ENCODE measurements around the gene WDR53. TPM values are rescaled to one million over a fixed set of nuclear protein-coding genes. Genes with fewer than 3 reads are reported as not detected.
"Not testable (repeated sequence)": the region's sequence is repeated elsewhere in the genome, so short reads cannot be mapped to it uniquely, and the experiment has no call there.

Gene WDR53
- total and polyA plus RNA-seq, 2 experiments from 2014 or later, result 8.9 to 9.3 TPM

GRCh38 chr3:196596355-196596754 lies 28.0 kb upstream of the WDR53 start:
- Histone ChIP-seq H3K9me3 (ENCODE audit: low read depth) (no peaks in the 10 kb centered on the region), H3K4me1 (ENCODE audit: insufficient read depth) (no peaks in the 10 kb centered on the region), H3K9ac (no peak overlapping the region), H3K79me2 (ENCODE audit: insufficient read depth) (no peaks in the 10 kb centered on the region), H3K27ac (no peak overlapping the region), H4K20me1 (ENCODE audit: insufficient read depth) (no peaks in the 10 kb centered on the region), H2AFZ (no peak overlapping the region), H3K36me3 (ENCODE audit: low read depth) (no peaks in the 10 kb centered on the region), H3K9me2 (ENCODE audit: insufficient read depth) (no peaks in the 10 kb centered on the region), H3K4me3 (no peak overlapping the region), H3K27me3 (replicated peaks; ENCODE audit: insufficient read depth) (peaks cover 30% of the 10 kb centered on the region; the same call in 1 of the 2 replicates), H3F3A (ENCODE audit: insufficient read depth) (no peaks in the 10 kb centered on the region), H3K4me2 (ENCODE audit: unreplicated experiment) (no peak overlapping the region)
- in situ Hi-C loops (cut with MboI), result no loop called here
- TF ChIP-seq EZH2 (IDR thresholded peaks at IDR 0.05; ENCODE audit: insufficient read depth, poor library complexity, severe bottlenecking) (no peak), EZH2phosphoT487 (IDR thresholded peaks at IDR 0.05; ENCODE audit: insufficient read depth, low read depth) (no peak)
- peak; percentile 8 for DNase-seq
- 10 to 15% methylated on average over 5 of the region's 5 CpGs for WGBS, 2 experiments (ENCODE audit: low coverage in 1 of 2, low lambda C conversion rate in 2 of 2, missing lambda C conversion rate in 2 of 2)

- Histone ChIP-seq H3K9ac (no peak overlapping the region), H3K27ac (no peak overlapping the region), H4K20me1 (ENCODE audit: insufficient read depth) (no peaks in the 10 kb centered on the region), H3K4me1 (ENCODE audit: insufficient read depth) (0 out of 2 replicates have a peak, but pooled peaks cover under 1% of the 10 kb centered on the region), H3K79me2 (ENCODE audit: insufficient read depth) (no peaks in the 10 kb centered on the region), H3K4me2 (ENCODE audit: unreplicated experiment) (no peak overlapping the region), H3F3A (ENCODE audit: insufficient read depth) (no peaks in the 10 kb centered on the region), H3K36me3 (ENCODE audit: low read depth) (peaks cover 13% of the 10 kb centered on the region; the same call in 1 of the 2 replicates), H2AFZ (no peak overlapping the region), H3K9me3 (ENCODE audit: low read depth) (no peaks in the 10 kb centered on the region), H3K27me3 (replicated peaks; ENCODE audit: insufficient read depth) (no peaks in the 10 kb centered on the region), H3K4me3 (no peak overlapping the region), H3K9me2 (ENCODE audit: insufficient read depth) (no peaks in the 10 kb centered on the region)
- no peak for TF ChIP-seq EZH2phosphoT487 (IDR thresholded peaks at IDR 0.05; ENCODE audit: insufficient read depth, low read depth)
- no peak for TF ChIP-seq EZH2 (IDR thresholded peaks at IDR 0.05; ENCODE audit: insufficient read depth, poor library complexity, severe bottlenecking)
- 85 to 89% methylated on average over 5 of the region's 5 CpGs for WGBS, 2 experiments (ENCODE audit: low coverage in 1 of 2, low lambda C conversion rate in 2 of 2, missing lambda C conversion rate in 2 of 2)
- DNase-seq, result no peak
- in situ Hi-C loops (cut with MboI), result no loop called here
Measured at GRCh38 chr3:196590279-196590678, 21.9 kb upstream of the WDR53 start.

GRCh38 chr3:196585044-196585757 lies 16.8 kb upstream of the WDR53 start:
- DNase-seq, result peak; percentile 21
- 59 to 65% methylated on average over 3 of the region's 3 CpGs for WGBS, 2 experiments (ENCODE audit: low coverage in 1 of 2, low lambda C conversion rate in 2 of 2, missing lambda C conversion rate in 2 of 2)
- TF ChIP-seq EZH2 (IDR thresholded peaks at IDR 0.05; ENCODE audit: insufficient read depth, poor library complexity, severe bottlenecking) (no peak), EZH2phosphoT487 (IDR thresholded peaks at IDR 0.05; ENCODE audit: insufficient read depth, low read depth) (no peak)

DNA sequence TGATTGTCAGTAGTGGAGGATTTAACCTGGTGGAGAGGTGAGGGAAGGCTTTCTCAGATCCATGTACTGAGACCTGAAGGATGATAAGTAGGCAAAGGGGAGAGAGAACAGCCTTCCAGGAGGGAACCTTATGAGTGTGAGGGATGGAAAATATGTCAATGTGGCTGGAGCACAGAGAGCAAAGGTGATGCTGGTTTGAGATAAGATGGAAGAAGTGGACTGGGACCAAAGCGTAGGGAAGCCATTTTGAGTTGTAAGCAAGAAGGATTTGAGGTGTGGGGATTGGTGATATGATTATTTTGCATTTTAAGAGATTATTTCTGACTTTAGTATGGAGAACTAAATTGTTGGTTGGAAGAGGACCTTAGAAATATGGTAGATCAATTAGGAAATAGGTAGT lies 4.0 kb upstream of the WDR53 start:
- Histone ChIP-seq H3K4me3 (no peak overlapping the region), H4K20me1 (ENCODE audit: insufficient read depth) (0 out of 2 replicates have a peak, but pooled peaks cover 3% of the 10 kb centered on the region), H3K27me3 (replicated peaks; ENCODE audit: insufficient read depth) (no peaks in the 10 kb centered on the region), H3K9me3 (ENCODE audit: low read depth) (no peaks in the 10 kb centered on the region), H3F3A (ENCODE audit: insufficient read depth) (0 out of 2 replicates have a peak, but pooled peaks cover 9% of the 10 kb centered on the region), H3K27ac (no peak overlapping the region), H3K79me2 (ENCODE audit: insufficient read depth) (peaks cover 92% of the 10 kb centered on the region), H3K36me3 (ENCODE audit: low read depth) (0 out of 2 replicates have a peak, but pooled peaks cover 5% of the 10 kb centered on the region), H3K9me2 (ENCODE audit: insufficient read depth) (no peaks in the 10 kb centered on the region), H2AFZ (no peak overlapping the region), H3K4me1 (ENCODE audit: insufficient read depth) (peaks cover 12% of the 10 kb centered on the region), H3K4me2 (ENCODE audit: unreplicated experiment) (no peak overlapping the region), H3K9ac (no peak overlapping the region)
- no peak for DNase-seq
- TF ChIP-seq EZH2 (IDR thresholded peaks at IDR 0.05; ENCODE audit: insufficient read depth, poor library complexity, severe bottlenecking) (no peak), EZH2phosphoT487 (IDR thresholded peaks at IDR 0.05; ENCODE audit: insufficient read depth, low read depth) (no peak)
- whole genome bisulfite sequencing, 2 experiments (ENCODE audit: low coverage in 1 of 2, low lambda C conversion rate in 2 of 2, missing lambda C conversion rate in 2 of 2), result 38 to 74% methylated on average over 1 of the region's 1 CpG
- in situ Hi-C loops (cut with MboI), result no loop called here

More at GRCh38 chr3:196585044-196585757, 16.8 kb upstream of the WDR53 start:
- Histone ChIP-seq H2AFZ (no peak overlapping the region), H3K4me3 (no peak overlapping the region), H3F3A (ENCODE audit: insufficient read depth) (0 out of 2 replicates have a peak, but pooled peaks cover 4% of the 10 kb centered on the region), H3K36me3 (ENCODE audit: low read depth) (peaks cover 26% of the 10 kb centered on the region), H3K79me2 (ENCODE audit: insufficient read depth) (peaks cover 10% of the 10 kb centered on the region; the same call in 1 of the 2 replicates), H3K27ac (no peak overlapping the region; the same call in 1 of the 2 replicates), H3K9me2 (ENCODE audit: insufficient read depth) (no peaks in the 10 kb centered on the region), H3K4me1 (ENCODE audit: insufficient read depth) (0 out of 2 replicates have a peak, but pooled peaks cover 8% of the 10 kb centered on the region), H3K9ac (no peak overlapping the region), H3K27me3 (replicated peaks; ENCODE audit: insufficient read depth) (no peaks in the 10 kb centered on the region), H4K20me1 (ENCODE audit: insufficient read depth) (no peaks in the 10 kb centered on the region), H3K9me3 (ENCODE audit: low read depth) (no peaks in the 10 kb centered on the region), H3K4me2 (ENCODE audit: unreplicated experiment) (no peak overlapping the region)
- in situ Hi-C loops (cut with MboI), result no loop called here

GRCh38 chr3:196570332-196570731 lies 2.0 kb upstream of the WDR53 start:
- WGBS, 2 experiments (ENCODE audit: low coverage in 1 of 2, low lambda C conversion rate in 2 of 2, missing lambda C conversion rate in 2 of 2), result 83 to 90% methylated on average over 13 of the region's 13 CpGs
- H3K9me2 ChIP-seq (ENCODE audit: insufficient read depth); H3K27me3 ChIP-seq (replicated peaks; ENCODE audit: insufficient read depth); H3K9me3 ChIP-seq (ENCODE audit: low read depth); H2AFZ ChIP-seq; in situ Hi-C loops (cut with MboI); H4K20me1 ChIP-seq (ENCODE audit: insufficient read depth); H3F3A ChIP-seq (ENCODE audit: insufficient read depth); H3K4me3 ChIP-seq; H3K36me3 ChIP-seq (ENCODE audit: low read depth); H3K27ac ChIP-seq; DNase-seq; H3K9ac ChIP-seq: not testable (repeated sequence)
- peak overlapping the region; percentile 71 for H3K4me2 ChIP-seq (ENCODE audit: unreplicated experiment)
- H3K79me2 ChIP-seq (ENCODE audit: insufficient read depth), result peaks cover 89% of the 10 kb centered on the region
- H3K4me1 ChIP-seq (ENCODE audit: insufficient read depth), result peaks cover 13% of the 10 kb centered on the region
